IMR-90 (cell line): ENCODE measurements around the gene AGBL1.

Experiments
- MAFK ChIP-seq: IDR thresholded peaks from 2 replicates; pipeline ENCODE4 v1.6.1; 2012; ENCODE audit warnings: low read depth, low read length, improper control_type of control experiment
- RCOR1 ChIP-seq: IDR thresholded peaks from 2 replicates; pipeline ENCODE4 v1.6.1; 2012; ENCODE audit warnings: mild to moderate bottlenecking, low read length, improper control_type of control experiment; ENCODE audit not compliant: insufficient replicate concordance

DNA sequence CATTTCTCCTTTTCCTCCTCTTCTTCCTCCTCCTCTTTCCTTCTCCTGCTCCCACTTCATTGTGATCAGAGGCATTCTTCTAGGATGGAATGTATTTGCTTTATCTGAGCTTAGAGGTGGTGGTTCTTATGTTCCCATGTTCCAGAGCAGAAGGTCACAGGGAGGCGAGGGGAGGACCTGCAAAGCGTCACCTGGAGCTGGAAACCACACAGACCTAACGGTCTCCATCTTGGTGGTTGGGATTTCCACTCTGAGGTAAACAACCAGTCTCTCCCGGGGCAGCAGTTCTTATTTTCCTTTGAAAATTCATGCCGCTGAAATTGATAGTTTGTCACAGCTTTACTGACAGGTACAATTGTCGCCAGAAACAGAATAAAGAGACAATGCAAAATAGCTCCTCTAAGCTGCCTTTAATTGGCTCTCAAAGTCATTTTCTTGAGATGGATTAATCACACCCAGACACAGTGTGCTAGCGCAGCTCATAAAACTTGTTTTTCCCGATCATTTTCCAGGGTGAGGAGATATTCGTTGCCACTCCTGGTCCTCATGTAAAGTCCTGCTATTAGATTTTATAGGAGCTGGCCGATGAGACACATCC lies 16.9 kb upstream of the AGBL1 start:
- TF ChIP-seq MAFK (no peak), RCOR1 (no peak)
